Measurements from ENCODE around the gene CRADD.

DNA sequence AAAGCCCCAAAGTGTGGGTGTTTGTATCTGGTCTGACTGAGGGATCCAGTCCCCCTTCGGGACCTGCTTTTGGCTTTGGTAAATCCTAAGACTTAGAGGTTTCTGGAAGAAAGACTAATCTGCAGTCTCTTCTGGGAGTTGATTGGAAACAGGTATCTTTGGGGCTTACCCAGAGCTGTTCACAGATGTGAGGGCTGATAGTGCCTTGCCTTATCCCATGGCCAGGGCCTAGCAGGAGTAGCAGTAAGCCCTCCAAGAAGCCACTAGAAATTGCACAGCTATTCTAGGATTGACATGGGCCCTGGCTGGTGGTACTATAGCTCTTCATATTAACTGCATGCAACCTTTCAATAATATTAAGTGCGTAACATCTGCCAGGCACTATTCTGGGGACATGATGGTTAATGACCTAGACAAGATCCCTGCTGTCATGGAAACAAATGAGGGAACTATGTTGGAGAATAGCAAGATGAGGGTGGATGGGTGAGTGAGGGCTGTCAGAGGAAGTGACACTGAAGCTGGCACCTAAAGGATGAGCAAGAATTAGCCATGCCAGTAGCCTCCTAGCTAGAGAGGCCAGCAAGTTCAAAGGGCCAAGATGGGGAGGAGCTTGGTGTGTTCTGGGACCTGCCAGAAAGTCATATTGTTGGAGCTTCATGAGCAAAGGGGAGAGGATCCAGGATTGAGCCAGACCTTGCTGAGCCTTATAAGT, 71.7 kb downstream of the CRADD start:
- no peak for TF ChIP-seq POLR2AphosphoS5 (IDR thresholded peaks at IDR 0.05; ENCODE audit: low read depth, low read length)
- no peak for TF ChIP-seq POLR2A (IDR thresholded peaks at IDR 0.05; ENCODE audit: low read depth, low read length)
- no peak for TF ChIP-seq TAF1 (IDR thresholded peaks at IDR 0.05; ENCODE audit: borderline replicate concordance, low read depth, low read length)

All from GM12892 (cell line).